ENCODE data around the gene ADPRS.

ADPRS gene

GRCh38 chr1:36088577-36089392 lies at the start of gene ADPRS:
ADPRS (plus strand) TSS chr1:36088892; CDS start chr1:36088905, 13 bp downstream.
- DNase-seq = peak; percentile 88

GRCh38 chr1:36040238-36040637 lies 48.5 kb upstream of the ADPRS start:
- DNase-seq = no peak

GRCh38 chr1:36051821-36052220 lies 36.9 kb upstream of the ADPRS start:
- DNase-seq = no peak

DNA sequence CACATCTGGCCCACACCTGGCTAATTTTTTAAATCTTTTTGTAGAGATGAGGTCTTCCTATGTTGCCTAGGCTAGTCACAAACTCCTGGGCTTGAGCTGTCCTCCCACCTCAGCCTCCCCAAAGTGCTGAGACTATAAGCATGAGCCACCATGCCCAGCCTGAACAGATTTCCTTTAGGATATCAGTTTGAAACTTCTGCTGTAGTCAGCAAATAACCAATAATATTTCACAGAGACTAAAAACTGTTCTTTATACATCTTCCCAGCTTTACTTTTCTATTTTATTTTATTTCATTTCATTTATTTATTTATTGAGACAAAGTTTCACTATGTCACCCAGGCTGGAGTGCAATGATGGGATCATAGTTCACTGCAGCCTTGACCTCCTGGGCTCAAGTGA lies 34.7 kb upstream of the ADPRS start:
- no peak for DNase-seq

GRCh38 chr1:36055706-36056105 lies 33.0 kb upstream of the ADPRS start:
- no peak for DNase-seq

DNA sequence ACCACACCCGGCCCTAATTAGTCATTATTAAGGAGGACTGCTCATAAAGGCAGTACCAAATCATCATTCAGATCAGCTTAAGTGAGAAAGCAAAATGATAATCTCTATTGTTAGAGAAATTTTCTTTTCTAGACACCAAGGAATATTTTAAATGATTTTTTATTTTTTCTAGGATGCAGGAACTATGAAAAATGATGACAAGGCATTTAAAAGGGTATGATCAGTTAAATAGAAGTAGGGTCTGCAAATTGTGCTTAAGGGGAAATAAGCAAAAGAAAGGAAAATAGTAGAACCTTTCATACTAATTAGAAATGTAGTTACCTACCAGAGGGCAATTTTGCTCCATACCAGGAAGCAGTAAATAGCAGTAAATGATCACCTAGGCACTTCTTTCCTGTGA lies 26.4 kb upstream of the ADPRS start:
- DNase-seq = no peak

- DNase-seq = no peak
These were observed 20.8 kb upstream of the ADPRS start for GRCh38 chr1:36067871-36068270.

DNA sequence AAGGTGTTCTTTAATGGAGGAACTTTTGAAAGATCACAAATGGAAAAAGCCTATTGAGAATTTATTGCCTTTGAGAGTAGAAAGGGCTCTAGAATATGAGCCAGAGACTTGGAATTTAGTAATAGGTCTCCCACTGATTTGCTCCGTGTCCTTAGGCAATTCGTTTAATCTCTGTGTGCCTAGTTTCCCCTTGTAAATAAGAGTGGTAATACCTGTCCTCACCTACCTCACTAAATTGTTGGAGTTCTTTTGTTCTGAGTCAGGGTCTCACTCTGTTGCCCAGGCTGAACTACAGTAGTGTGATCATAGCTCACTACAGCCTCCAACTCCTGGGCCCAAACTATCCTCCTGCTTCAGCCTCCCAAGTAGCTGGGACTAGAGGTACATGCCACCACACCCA lies 19.8 kb upstream of the ADPRS start:
- no peak for DNase-seq

DNA sequence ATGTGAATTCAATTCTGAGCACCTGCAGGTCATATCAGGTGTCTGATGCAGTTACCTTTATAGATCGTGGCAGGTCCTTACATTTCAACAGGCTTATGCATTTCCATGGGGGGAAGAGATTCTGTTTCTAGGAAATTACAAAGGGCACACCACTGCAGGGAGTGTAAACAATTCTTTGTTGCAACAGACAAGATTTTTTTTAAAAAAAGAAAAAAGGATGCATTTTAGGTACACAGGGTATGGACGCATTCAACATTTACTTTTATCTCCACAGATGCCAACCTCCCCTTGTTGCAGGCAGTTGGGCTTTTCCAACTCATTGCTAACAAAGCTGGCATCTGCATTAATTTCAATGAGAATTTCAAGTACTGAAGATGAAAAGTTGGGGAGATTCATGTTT lies 18.3 kb upstream of the ADPRS start:
- DNase-seq = no peak

DNA sequence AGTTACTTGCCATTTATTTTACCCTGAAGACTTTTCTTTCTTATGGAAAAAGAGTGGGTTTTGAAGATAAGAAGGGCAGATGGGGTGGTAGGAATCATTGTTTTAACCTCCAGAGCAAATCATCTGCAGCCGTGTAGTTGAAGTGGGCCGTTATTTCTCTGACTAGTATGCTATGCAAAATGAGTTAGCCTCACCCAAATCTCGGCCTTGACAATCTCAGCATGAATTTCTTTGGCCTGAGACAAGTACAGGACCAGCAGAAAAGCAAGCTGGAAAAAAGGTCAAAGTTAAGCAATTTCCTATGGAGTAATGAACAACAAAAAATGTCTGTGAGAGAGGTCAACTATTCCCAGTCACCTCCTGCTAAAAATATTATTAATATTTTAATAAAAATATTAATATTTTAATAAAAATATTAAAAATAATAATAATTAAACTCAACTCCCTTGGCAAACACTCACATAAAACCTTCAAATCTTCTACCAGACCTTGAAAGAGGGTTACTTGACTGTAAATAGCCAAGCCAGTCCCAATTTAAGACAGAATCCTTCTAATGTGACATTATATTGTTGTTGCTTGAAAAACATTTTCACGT lies 11.6 kb upstream of the ADPRS start:
- no peak for DNase-seq

DNA sequence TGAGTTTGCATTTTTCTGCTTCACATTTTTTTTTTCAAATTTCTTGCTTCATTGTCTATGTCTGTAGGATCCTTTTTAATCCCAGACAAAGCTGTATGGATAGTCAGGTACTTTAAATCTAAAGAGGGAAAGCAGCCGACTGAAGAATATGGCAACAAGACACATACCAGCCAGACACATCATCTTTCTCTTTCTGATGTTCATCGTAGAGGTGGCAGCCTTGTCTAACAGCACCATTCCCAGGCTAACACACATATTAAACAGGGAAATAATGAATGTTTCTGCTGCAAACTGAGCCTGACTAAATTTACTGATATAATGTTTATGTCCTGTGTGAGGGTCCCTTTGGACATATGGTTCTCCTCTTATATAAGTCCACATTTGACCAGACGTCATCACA lies 8.5 kb upstream of the ADPRS start:
- DNase-seq = no peak

DNA sequence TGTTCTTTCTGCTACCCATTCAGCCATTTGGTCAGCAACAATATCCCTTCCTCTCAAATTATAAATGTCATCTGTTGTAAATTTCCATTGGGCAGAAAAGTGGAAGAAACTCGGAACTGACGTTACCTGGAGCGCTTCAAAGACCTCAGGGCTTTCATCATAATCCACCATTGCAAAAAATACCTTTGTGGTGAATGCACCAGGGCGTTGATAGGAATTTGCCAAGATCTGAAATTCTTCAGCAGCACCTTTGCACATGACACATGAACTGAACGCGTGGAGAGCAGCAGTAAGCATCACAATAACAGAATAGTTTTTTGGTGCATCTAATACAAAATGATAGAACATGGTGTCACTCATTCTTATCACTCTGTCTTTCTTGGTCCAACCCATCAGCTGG lies 7.9 kb upstream of the ADPRS start:
- no peak for DNase-seq

DNA sequence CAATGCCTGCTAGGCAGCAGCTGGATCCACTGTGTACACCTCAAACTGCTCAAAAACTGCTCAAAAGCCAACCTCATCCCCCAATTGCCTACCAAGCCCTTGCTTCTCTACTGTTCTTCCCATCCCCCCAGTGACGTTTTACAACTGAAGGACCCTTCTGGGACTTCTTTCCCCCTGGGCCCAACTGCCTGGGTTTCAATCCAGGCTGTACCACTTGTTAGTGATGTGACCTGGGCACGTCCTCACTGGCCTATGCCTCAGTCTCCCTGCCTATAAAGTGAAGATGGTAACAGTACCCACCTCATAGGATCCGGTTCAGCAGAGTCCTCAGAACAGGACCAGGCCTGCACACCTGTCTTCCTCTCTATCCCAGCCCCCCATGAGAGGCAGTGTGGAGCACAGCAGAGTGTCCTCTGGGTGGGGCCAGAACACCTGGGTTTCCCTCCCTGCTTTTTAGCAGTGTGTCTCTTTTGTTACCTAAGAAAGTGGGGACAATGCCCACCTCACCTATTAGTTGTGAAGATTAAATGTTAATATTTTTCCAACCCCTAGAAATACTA lies 6.7 kb upstream of the ADPRS start:
- no peak for DNase-seq

DNA sequence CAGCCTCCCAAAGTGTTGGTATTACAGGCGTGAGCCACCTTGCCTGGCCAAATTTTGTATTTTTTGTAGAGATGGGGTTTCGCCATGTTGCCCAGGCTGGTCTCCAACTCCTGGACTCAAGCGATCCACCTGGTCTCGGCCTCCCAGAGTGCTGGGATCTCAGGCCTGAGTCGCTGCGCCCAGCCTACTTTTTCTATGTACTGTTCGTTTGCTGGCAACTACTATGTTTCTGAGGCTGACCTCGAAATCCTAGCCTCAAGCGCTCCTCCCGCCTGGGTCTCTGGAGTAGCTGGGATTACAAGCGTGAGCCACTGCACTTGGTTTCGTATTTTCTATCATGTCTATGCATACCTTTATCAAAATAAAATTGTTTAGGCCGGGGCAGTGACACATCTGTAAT lies 5.5 kb upstream of the ADPRS start:
- DNase-seq = no peak

DNA sequence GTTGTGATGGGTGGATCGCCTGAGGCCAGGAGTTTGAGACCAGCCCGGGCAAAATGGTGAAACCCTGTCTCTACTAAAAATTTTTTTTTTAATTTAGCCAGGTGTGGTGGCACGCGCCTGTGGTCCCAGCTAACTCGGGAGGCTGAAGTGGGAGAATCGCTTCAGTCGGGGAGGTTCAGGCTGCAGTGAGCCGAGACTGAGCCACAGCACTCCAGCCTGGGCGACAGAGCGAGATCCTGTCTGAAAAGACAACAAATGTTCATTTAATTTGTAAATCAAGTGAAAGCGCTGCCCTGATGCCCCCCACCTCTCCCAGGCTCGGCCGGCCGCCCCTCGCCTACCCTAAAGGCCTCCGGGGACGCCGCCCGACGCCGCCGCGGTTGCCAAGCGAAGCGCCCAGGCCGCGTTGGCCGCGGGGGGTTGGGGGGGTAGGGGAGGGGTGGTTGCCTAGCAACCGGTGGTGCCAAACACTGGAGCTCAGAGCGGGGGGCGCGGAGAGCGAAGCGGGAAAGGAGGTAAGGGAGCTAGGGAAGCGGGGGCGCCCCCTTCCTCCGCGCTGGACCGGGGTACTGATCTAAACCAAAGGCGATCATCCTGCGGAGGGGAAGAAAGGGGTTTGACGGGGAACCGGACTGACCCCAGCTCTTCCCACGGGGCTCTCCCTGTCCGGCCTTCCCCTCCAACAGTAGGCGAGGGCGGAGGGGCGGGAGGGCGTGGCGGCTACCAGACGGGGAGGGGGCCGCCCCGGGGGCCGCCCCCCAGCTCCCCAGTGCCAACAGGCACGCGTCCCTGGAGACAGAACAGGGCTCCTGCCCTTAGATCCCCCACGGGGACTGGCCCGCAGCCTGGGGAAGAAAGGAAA lies 4.8 kb upstream of the ADPRS start, which contains the start of gene TEKT2:
Gene TEKT2, plus strand, starts transcription at position 460 of the 862 bp plus-strand sequence. CDS start 828 bp downstream, outside the sequence.
- DNase-seq = peak; percentile 29

GRCh38 chr1:36084497-36085115 lies 4.1 kb upstream of the ADPRS start:
- no peak for DNase-seq

DNA sequence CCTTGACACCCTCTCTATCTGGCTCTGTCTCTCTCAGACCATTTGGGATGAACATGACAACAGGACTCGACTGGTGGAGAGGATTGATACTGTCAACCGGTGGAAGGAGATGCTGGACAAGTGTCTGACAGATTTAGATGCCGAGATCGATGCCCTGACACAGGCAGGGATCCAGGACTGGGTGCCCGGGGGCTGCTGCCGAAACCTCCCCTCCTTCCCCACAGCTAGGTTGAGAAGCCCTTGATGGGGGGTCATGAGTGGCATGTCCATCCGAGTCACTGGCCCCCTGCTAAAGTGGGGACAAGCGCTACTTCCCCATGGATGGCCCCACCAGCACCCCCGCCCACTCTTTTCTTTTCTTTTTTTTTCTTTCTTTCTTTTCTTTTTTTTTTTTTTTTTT lies 3.6 kb upstream of the ADPRS start:
- no peak for DNase-seq

- no peak for DNase-seq
These were observed 2.8 kb upstream of the ADPRS start for GRCh38 chr1:36085686-36086526.

DNA sequence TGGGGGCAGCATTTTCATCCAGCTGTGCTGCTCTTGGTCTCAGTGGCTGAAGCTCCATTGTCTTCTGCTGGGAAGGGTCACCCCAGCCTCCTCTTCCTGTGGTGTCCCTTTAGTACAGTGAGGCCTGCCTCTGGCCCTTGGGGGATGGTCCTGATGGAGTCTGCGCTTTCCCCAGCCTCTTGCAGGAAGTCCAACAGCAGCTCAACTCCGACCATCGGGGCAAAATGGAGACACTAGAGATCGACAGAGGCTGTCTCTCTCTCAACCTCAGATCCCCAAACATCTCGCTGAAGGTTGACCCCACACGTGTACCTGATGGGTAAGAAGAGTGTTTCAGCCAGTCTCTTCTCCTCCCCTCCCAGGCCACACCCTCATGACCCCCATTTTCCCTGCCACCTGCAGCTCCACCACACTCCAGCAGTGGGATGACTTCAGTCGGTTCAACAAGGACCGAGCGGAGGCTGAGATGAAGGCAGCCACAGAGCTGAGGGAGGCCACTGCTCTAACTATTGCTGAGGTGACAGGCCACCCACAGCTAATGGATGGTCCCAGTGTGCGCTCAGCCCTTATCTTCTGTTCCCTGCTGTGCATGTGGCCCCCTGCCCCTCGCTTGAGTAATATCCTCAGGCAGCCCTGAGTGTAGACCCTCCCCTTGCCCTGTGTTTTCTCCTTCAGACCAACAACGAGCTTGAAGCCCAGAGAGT lies 2.0 kb upstream of the ADPRS start:
- no peak for DNase-seq

DNA sequence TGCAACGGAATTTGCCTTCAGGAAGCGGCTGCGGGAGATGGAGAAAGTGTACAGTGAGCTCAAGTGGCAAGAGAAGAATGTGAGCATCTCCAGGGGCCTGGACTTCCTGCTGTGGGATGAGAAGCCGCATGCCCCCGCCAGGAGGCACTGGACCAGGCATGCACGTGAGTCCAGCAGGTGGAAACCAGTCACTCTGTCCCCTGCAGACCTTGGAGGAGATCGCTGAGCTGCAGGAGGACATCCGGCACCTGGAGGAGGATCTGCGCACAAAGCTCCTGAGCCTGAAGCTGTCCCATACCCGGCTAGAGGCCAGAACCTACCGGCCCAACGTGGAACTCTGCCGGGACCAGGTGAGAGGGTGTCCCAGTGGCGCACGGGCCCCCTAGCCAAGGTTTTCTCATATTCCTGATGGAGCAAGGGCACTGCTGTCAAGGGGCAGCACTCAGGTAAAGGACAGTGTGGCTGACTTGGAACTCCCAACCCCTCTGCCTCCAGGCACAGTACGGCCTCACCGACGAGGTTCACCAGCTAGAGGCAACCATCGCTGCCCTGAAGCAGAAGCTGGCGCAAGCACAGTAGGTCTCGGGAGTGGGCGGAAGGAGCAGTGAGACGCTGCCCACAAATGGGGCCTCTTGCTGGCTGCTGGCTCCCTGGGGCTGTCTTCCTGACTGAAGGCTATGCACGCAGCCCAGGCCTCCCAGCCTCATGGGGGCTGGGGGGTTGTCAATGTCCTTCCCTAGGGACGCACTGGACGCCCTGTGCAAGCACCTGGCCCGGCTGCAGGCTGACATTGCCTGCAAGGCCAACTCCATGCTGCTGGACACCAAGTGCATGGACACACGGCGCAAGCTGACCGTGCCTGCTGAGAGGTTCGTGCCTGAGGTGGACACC lies 1.2 kb upstream of the ADPRS start:
- DNase-seq = no peak

Measured in EL (cell line).